UCSD-AML1 (cell line): ENCODE results near the gene TMEM178B.
"Not testable (repeated sequence)": the region's sequence is repeated elsewhere in the genome, so short reads cannot be mapped to it uniquely, and the experiment has no call there.

ENCODE experiments used
- DNase-seq: peaks from one replicate; lab custom pipeline; 2025; ENCODE audit not compliant: unreplicated experiment; lab: John Stamatoyannopoulos, UW

The TMEM178B gene

GRCh38 chr7:141074162-141074991 is 513 bp downstream of the TMEM178B start:
- DNase-seq: no peak

- no peak for DNase-seq
These were observed 1.1 kb downstream of the TMEM178B start for GRCh38 chr7:141074997-141075396.

- DNase-seq: no peak
These were observed 2.5 kb downstream of the TMEM178B start for GRCh38 chr7:141076377-141076776.

GRCh38 chr7:141079219-141079618 is 5.4 kb downstream of the TMEM178B start:
- DNase-seq: no peak

GRCh38 chr7:141089490-141089889 is 15.6 kb downstream of the TMEM178B start:
- not testable (repeated sequence) for DNase-seq

GRCh38 chr7:141094336-141095070 is 20.6 kb downstream of the TMEM178B start:
- no peak for DNase-seq

- DNase-seq: no peak
These were observed 23.6 kb downstream of the TMEM178B start for GRCh38 chr7:141097430-141097829.

- no peak for DNase-seq
These were observed 28.6 kb downstream of the TMEM178B start for GRCh38 chr7:141102436-141102835.

GRCh38 chr7:141103847-141104429 is 30.1 kb downstream of the TMEM178B start:
- no peak for DNase-seq

GRCh38 chr7:141113131-141113530 is 39.3 kb downstream of the TMEM178B start:
- DNase-seq: no peak

- no peak for DNase-seq
These were observed 40.3 kb downstream of the TMEM178B start for GRCh38 chr7:141114029-141114664.

GRCh38 chr7:141115965-141116364 is 42.1 kb downstream of the TMEM178B start:
- no peak for DNase-seq

GRCh38 chr7:141116661-141117060 is 42.8 kb downstream of the TMEM178B start:
- DNase-seq: not testable (repeated sequence)

- DNase-seq: no peak
These were observed 44.9 kb downstream of the TMEM178B start for GRCh38 chr7:141118767-141119166.

GRCh38 chr7:141119187-141119586 is 45.3 kb downstream of the TMEM178B start:
- no peak for DNase-seq

- no peak for DNase-seq
These were observed 48.9 kb downstream of the TMEM178B start for GRCh38 chr7:141122736-141123135.

- no peak for DNase-seq
These were observed 49.7 kb downstream of the TMEM178B start for GRCh38 chr7:141123522-141123921.

GRCh38 chr7:141126107-141126506 is 52.2 kb downstream of the TMEM178B start:
- no peak for DNase-seq

- no peak for DNase-seq
These were observed 54.6 kb downstream of the TMEM178B start for GRCh38 chr7:141128506-141128905.

- DNase-seq: no peak
These were observed 55.1 kb downstream of the TMEM178B start for GRCh38 chr7:141128931-141129330.

- DNase-seq: no peak
These were observed 58.8 kb downstream of the TMEM178B start for GRCh38 chr7:141132671-141133070.
